ENCODE data around the gene BMPER. TPM values are rescaled to one million over a fixed set of nuclear protein-coding genes. Genes with fewer than 3 reads are reported as not detected.

BMPER gene
- total and polyA plus RNA-seq, 2 of the 8 experiments (the other 6 are each of a cell fraction or from before 2014, with no cell fraction given), result 0.33 to 0.69 TPM

- TF ChIP-seq MAX (IDR thresholded peaks at IDR 0.05) (no peak), POLR2A (IDR thresholded peaks at IDR 0.05; ENCODE audit: control extremely low read depth in 1 of 2, low read depth in 2 of 2, low read length in 2 of 2) (no peak), CTBP2 (IDR thresholded peaks at IDR 0.05; ENCODE audit: borderline replicate concordance, insufficient read depth, insufficient read length, low read length) (no peak), SAP30 (IDR thresholded peaks at IDR 0.05; ENCODE audit: insufficient read depth, insufficient replicate concordance, low read length) (no peak), KDM4A (IDR thresholded peaks at IDR 0.05; ENCODE audit: low read depth, low read length, severe bottlenecking) (no peak), NANOG (IDR thresholded peaks at IDR 0.05; ENCODE audit: insufficient read depth, low read depth, low read length, poor library complexity, severe bottlenecking) (no peak)
These were observed 238.1 kb downstream of the BMPER start (continued) for GRCh38 chr7:34143402-34143801.

Measured in H1 (cell line).